ENCODE data around the gene CRYBG2. TPM values are rescaled to one million over a fixed set of nuclear protein-coding genes. Genes with fewer than 3 reads are reported as not detected.
"Not testable (repeated sequence)": the region's sequence is repeated elsewhere in the genome, so short reads cannot be mapped to it uniquely, and the experiment has no call there.

Gene CRYBG2
- total RNA-seq, 1 donor from 2014 or later: not detected

DNA sequence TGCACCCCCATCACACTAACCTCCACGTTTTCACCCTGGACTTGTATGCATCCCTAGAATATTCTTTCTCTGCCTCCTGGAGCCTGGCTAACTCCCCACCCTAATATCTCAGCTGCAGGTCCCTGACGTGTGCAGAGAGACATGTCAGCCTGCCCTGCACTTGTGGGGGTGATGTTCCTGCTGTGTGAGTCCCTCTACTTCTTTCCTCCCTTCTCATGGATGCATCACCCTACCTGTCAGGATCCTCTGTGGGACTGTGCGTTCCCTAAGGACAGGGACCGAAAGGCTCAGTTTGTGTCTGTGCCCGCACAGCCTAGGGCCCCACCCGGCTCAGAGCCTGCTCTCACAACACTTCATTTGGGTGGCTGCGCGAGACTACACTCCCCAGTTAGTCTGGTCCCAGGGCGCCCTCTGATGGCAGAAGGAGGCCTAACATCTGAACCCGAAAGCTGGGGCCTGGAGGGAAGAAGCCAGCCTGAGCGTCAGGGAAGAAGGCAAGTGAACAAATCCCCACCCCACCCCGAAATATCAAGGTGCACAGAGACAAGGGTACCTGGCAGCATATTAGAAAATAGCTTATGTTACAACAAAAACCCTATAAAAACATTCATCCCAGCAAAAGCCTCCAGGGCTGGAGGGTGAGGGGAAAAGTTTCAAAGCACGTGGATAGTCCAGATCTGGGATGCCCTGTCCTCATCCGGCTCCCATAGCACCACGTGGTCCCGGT, 32.5 kb downstream of the CRYBG2 start:
- peak; percentile 81 to 87 for DNase-seq (ENCODE audit: low read depth in 2 of 2)

DNA sequence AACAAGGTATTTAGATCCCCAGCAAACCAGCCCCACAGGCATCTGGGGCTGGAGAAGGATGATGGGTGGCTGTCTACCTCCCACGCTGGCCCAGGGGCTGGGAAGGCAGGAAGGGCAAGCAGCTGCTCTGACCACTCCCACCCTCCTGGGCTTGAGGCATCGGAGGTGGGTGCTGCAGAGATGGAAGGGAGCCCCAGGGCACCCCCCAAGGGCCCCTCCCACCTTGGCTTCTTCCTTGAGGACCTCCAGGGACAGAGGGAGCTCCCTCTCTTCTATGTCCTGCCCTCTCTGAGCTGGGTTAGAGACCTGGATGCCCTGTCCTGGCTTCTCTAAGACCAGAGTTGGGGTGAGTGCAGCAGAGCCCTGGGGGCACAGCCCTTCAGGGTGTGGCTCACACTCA, 33.0 kb downstream of the CRYBG2 start:
- DNase-seq (ENCODE audit: low read depth in 2 of 2): no peak

- no peak for DNase-seq (ENCODE audit: low read depth in 2 of 2)
Observed at GRCh38 chr1:26318338-26319064, 35.4 kb downstream of the CRYBG2 start.

DNA sequence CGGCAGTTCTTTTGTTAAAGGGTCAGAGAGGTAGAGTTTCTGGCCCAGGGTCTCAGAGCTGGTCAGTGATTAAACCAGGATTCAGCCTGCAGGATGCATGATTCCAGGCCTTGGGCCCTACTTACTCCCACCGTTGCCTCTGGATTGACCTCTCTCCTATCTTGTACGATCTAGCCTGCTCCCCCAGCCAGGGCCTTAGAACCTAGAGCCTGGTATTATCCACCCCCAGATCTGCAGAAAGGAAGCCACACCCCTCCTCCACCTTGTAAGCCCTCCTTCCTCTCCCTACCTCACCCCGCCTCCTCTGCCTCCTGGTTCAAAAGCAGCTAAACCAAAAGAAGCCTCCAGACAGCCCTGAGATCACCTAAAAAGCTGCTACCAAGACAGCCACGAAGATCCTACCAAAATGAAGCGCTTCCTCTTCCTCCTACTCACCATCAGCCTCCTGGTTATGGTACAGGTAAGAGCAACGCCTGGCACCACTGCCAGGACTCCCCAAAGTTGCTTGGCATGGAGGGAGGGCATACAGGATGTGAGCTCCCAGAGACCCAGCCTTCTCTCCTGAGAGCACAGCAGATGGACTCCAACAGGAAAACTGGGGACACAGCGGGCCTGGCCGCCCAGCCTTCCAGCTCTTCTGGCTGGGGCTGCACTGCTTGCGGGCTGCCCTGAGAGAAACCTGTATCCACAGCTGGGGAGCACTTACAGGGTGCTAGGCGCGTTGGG, 36.2 kb downstream of the CRYBG2 start, which contains the start of gene CD52:
Gene CD52, plus strand, starts transcription at position 347 of the 726 bp plus-strand sequence. Its CDS starts 60 bp downstream, at position 407.
- DNase-seq (ENCODE audit: low read depth in 2 of 2): no peak

- no peak for DNase-seq (ENCODE audit: low read depth in 2 of 2)
Observed at GRCh38 chr1:26317146-26317545, 36.8 kb downstream of the CRYBG2 start.

GRCh38 chr1:26315874-26316850, 37.8 kb downstream of the CRYBG2 start:
- no peak for DNase-seq (ENCODE audit: low read depth in 2 of 2)

DNA sequence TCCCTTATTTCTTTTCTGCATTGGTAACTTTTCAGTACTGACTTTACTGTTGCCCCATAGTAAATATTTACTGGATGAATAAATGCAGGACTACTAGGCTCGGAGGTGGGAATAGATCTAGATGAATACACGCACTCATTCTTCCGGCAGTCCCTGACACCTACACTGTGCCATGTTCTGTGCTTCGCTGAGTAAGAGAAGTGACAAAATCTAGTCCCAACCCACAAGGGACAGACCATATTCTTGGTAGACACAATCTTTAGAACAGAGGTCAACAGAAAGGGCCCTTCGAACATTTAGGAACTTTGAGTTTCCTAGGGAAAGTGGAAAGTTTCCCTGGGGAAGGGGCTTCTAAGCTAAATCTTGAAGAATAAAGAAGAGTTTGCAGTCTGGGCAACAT, 39.4 kb downstream of the CRYBG2 start:
- DNase-seq (ENCODE audit: low read depth in 2 of 2): no peak

- not testable (repeated sequence) for DNase-seq (ENCODE audit: low read depth in 2 of 2)
Observed at GRCh38 chr1:26307966-26308899, 45.7 kb downstream of the CRYBG2 start.

GRCh38 chr1:26307363-26307781, 46.6 kb downstream of the CRYBG2 start:
- DNase-seq (ENCODE audit: low read depth in 2 of 2): no peak

GRCh38 chr1:26306290-26307229, 47.4 kb downstream of the CRYBG2 start, which contains the start of gene UBXN11:
TSS of gene UBXN11 (minus strand) at chr1:26306636. CDS start at chr1:26302883, 3,753 bp downstream.
- peak; percentile 91 to 95 for DNase-seq (ENCODE audit: low read depth in 2 of 2)

DNA sequence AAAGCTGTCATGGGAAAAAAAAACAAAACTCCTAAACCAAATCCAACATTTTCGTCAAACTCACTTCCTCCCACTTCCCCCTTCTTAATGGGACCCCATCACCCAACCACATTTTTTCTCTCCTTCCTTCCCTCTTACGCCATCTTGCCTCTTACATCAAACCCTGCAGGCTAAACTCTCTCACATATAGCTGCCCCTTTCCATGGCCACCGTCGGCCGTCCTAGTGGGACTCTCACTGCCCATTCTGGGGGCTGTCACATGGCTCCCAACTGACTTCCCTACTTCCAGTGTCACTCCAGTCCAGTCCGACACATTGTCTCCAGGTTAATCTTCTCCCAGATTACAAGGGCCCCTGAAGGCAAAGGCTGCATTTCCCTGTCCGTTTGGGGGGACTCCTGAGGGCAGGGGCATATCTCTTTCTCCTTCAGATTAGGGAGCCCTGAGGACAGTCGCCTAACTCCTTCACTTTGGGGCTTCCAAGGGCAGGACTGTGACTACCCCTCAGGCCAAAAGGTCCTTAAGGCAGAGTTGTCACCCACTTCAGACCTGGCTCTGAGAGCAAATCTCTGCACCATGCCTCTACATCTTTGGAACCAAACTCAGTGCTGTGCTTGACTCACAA, 48.2 kb downstream of the CRYBG2 start:
- no peak for DNase-seq (ENCODE audit: low read depth in 2 of 2)

DNA sequence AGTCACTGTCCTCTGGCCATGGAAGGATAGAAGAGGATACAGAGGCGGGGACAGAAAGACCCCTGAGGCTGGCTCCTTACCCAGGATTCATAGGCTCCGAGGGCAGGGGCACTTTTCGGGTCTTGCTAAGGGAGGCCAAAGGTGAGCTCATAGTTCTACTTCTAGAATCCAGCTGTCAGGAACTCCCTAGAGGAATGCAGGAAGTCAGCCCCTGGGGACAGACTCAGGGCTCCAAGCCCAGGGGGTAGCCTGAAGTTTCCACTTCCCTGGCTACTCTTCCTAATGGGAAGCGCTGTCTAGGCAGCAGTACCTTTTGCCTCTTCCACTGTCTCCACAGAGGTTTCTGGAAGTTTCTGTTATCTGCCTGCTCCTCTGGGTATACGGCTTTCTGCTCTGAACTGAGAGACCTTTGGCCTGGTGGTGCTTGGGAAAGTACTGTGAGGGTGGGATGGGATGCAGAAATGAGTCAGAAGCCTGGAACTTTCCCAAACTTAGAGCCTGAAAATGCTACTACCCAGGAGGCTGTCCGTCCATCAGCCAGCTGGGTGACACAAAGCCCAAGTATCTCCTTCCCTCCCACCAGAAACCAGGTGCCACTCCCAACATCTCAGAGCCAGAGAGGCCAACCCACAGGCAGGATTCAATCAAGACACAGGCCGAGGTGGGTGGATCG, 51.1 kb downstream of the CRYBG2 start:
- peak in 1 of 2 donors; percentile 50 for DNase-seq (ENCODE audit: low read depth in 2 of 2)

GRCh38 chr1:26300578-26301275, 53.2 kb downstream of the CRYBG2 start:
- no peak for DNase-seq (ENCODE audit: low read depth in 2 of 2)

DNA sequence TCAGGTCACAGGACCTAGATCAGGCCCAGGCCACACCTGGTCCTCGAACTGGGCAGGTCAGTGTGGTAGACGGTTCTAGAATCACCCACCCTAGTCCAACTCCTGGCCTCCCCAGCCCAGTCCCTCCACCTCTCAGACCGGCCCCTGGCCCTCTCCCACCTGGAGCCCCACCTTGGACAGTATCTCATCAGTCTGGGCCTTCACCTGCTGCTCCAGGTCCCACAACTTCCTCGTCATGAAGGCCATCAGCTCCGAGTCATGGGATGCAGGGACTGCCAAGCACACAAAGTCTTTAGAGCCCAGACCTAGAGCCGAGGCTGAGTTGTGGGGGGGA, 56.2 kb downstream of the CRYBG2 start:
- no peak for DNase-seq (ENCODE audit: low read depth in 2 of 2)

DNA sequence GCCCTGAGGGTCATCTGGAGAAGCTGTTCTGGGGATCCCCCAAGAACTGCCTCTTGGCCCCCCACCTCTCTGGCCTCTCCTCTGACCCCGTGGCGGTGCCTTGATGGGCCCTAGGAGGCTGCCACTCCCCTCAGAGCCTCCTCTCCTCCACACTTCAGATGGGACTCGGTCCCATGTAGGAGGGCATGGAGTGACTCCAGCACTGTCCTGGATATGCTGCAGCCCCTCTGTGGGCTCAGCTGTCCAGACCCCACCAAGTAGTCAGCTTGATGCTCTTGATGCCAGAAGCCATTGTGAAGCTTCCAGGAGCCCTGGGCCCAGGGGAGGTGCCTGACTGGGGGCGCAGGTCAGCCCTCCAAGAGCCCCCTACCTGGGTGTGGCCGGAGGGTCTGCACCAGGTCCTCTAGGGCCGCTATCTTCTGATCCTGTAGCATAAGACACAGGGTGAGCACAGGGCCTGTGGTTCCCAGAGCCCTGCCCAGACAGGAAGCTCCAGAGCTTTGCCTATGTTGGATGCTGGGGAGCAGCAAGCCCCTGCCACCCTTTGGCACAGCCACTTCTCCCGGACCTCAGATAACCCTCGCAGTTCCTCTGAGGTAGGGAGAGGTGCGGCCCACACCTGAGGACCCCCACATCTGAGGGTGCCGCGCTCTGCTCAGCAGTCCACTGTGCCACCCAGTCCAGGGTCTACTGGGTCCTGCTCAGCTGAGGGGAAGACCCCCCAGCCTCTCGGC, 56.7 kb downstream of the CRYBG2 start:
- no peak for DNase-seq (ENCODE audit: low read depth in 2 of 2)

DNA sequence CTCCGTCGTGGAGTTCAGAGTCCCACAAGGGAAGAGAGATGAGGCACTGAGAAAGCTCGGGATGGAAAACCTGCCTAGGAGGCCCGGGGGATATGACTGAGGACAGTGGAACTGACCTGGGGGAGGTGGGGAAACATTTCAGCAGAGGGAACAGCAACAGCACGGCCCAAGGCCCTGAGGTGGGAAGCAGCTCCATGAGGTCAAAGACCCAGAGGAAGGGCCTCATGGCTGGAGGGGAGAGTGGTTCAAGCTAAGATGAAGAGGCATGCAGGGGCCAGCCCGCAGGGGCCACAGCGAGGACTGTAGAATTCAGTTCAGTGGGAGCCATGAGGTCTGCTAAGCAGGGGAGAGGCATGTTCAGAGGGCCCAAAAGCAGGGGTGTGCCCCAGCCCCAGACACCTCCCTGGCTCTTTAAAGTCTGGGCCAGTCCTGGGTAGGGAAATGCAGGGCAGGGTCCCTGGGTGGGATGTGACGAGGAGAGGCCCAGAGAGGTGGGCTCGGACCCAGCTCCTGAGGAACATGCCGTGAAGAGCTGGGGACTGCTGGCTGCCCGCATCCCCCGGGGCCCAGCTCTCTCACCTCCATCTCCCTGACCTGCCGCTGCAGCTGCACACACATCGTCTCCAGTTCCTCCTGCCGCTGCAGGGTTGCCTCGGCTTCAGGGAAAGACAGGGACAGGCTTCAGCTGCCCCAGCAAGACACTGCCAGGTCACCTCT, 57.4 kb downstream of the CRYBG2 start:
- no peak for DNase-seq (ENCODE audit: low read depth in 2 of 2)

Data from lung microvascular endothelial cell (primary cell).